Suprapubic skin (tissue), 4 donors: ENCODE results near the gene LTBP4. TPM values are rescaled to one million over a fixed set of nuclear protein-coding genes. Genes with fewer than 3 reads are reported as not detected.
"Not testable (repeated sequence)": the region's sequence is repeated elsewhere in the genome, so short reads cannot be mapped to it uniquely, and the experiment has no call there.

Source experiments
- DNase-seq, 2 donors: peaks; one replicate each; pipeline ENCODE4 v3.0.0-alpha.2; 2019; ENCODE audit warnings: low spot score in 2 of 2
- H3K27ac ChIP-seq: fragments of 200-600 bp; sonication (generic); one replicate; pipeline ENCODE4 v1.5.1; 2019
- H3K27me3 ChIP-seq: fragments of 200-600 bp; sonication (generic); one replicate; pipeline ENCODE4 v1.5.1; 2019
- H3K36me3 ChIP-seq: fragments of 200-600 bp; sonication (generic); one replicate; pipeline ENCODE4 v1.5.1; 2019
- H3K4me1 ChIP-seq: fragments of 200-600 bp; sonication (generic); one replicate; pipeline ENCODE4 v1.5.1; 2019
- H3K4me3 ChIP-seq: fragments of 200-600 bp; sonication (generic); one replicate; pipeline ENCODE4 v1.5.1; 2019; ENCODE audit warnings: mild to moderate bottlenecking
- H3K9me3 ChIP-seq: fragments of 200-600 bp; sonication (generic); one replicate; pipeline ENCODE4 v1.5.1; 2019
- CTCF ChIP-seq, 2 donors: fragments of 200-600 bp in 1 of 2; fragments of 450-650 bp in 1 of 2; sonication (generic) in 1 of 2; IDR thresholded peaks; one replicate each; pipeline ENCODE4 v1.5.1; 2016 to 2019; ENCODE audit warnings: antibody characterized with exemption in 2 of 2, mild to moderate bottlenecking in 1 of 2, moderate library complexity in 1 of 2
- EP300 ChIP-seq: sonication (generic); formaldehyde crosslinking; IDR thresholded peaks from one replicate; pipeline ENCODE4 v1.6.1; 2017; ENCODE audit warnings: antibody characterized with exemption
- POLR2A ChIP-seq, 2 donors: fragments of 450-650 bp; IDR thresholded peaks; one replicate each; pipeline ENCODE4 v1.6.1; 2017; ENCODE audit warnings: antibody characterized with exemption in 2 of 2, mild to moderate bottlenecking in 2 of 2, moderate library complexity in 2 of 2
- POLR2AphosphoS5 ChIP-seq, 3 donors: sonication (generic); formaldehyde crosslinking; IDR thresholded peaks; one replicate each; pipeline ENCODE4 v1.6.1; 2017; ENCODE audit warnings: antibody characterized with exemption in 3 of 3
- WGBS: methylation state at CpG from one replicate; pipeline ENCODE4 v1.1.5; 2018; 5-methylcytosine and 5-hydroxymethylcytosine counted together
- total RNA-seq, 4 donors: library from RNA; depleted of rRNA; stranded (reverse); fragments of >200 nt; gene quantifications; one replicate each; pipeline ENCODE4 v1.1.0, GENCODE V29; 2016

The LTBP4 gene
- total RNA-seq, 4 donors from 2014 or later, result 108 to 236 (median 121) TPM

DNA sequence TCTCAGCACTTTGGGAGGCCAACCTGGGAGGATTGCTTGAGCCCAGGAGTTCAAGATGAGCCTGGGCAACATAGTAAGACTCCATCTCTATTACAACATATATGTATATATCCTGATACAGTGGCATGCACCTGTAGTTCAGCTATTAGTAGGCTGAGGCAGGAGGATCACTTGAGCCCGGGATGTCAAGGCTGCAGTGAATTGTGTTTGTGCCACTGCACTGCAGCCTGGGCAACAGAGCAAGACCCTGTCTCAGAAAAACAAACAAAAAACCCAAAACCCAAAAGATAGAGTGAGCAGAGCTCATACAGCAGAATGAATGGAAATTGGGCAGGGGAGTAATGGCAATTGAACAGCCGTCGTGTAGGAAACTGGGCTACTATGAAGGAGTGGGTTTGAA, 41.8 kb upstream of the LTBP4 start:
- WGBS, result 85% methylated on average over 3 of the region's 3 CpGs
- TF ChIP-seq CTCF (IDR thresholded peaks at IDR 0.05), result no peak
- TF ChIP-seq POLR2AphosphoS5 (IDR thresholded peaks at IDR 0.05), result no peak
- no peak for TF ChIP-seq POLR2A (IDR thresholded peaks at IDR 0.05)
- TF ChIP-seq EP300, result no peak
- Histone ChIP-seq H3K4me1 (peaks cover under 1% of the 10 kb centered on the region), H3K4me3 (no peak overlapping the region), H3K27me3 (peaks cover 20% of the 10 kb centered on the region), H3K36me3 (no peaks in the 10 kb centered on the region), H3K27ac (no peak overlapping the region), H3K9me3 (no peaks in the 10 kb centered on the region)
- no peak for DNase-seq

GRCh38 chr19:40560092-40560507, 41.1 kb upstream of the LTBP4 start:
- no peaks in the 10 kb centered on the region for H3K36me3 ChIP-seq
- no peaks in the 10 kb centered on the region for H3K9me3 ChIP-seq
- H3K4me1 ChIP-seq, result no peaks in the 10 kb centered on the region
- no peak for TF ChIP-seq CTCF (IDR thresholded peaks at IDR 0.05)
- TF ChIP-seq POLR2AphosphoS5 (IDR thresholded peaks at IDR 0.05), result no peak
- no peak for TF ChIP-seq EP300
- TF ChIP-seq POLR2A (IDR thresholded peaks at IDR 0.05), result no peak
- no peak for DNase-seq
- WGBS, result 58% methylated on average over 16 of the region's 20 CpGs
- H3K27me3 ChIP-seq, result peaks cover 15% of the 10 kb centered on the region
- H3K4me3 ChIP-seq, result no peak overlapping the region
- H3K27ac ChIP-seq, result no peak overlapping the region

- Histone ChIP-seq H3K36me3 (no peaks in the 10 kb centered on the region), H3K4me1 (no peaks in the 10 kb centered on the region), H3K27me3 (peaks cover 24% of the 10 kb centered on the region), H3K4me3 (no peak overlapping the region), H3K9me3 (no peaks in the 10 kb centered on the region), H3K27ac (no peak overlapping the region)
- 75% methylated on average over 4 of the region's 4 CpGs for WGBS
- no peak for DNase-seq
- TF ChIP-seq EP300 (no peak), POLR2AphosphoS5 (IDR thresholded peaks at IDR 0.05) (no peak), POLR2A (IDR thresholded peaks at IDR 0.05) (no peak), CTCF (IDR thresholded peaks at IDR 0.05) (no peak)
These were observed 39.2 kb upstream of the LTBP4 start for GRCh38 chr19:40561947-40562346.

DNA sequence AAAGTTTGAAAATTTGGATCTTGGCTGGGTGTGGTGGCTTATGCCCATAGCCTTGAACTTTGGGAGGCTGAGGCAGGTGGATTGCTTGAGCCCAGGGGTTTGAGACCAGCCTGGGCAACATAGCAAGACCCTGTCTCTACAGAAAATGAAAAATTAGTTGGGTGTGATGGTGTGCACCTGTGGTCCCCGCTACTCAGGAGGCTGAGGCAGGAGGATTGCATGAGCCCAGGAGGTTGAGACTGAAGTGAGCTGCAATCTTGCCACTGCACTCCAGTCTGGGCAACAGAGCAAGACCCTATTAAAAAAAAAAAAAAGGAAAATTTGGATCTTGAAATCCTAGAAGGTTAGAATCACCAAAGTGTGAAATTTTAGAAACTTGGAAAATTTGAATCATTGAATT, 36.6 kb upstream of the LTBP4 start:
- DNase-seq, H3K9me3 ChIP-seq, H3K4me1 ChIP-seq, H3K4me3 ChIP-seq, H3K36me3 ChIP-seq, H3K27ac ChIP-seq: not testable (repeated sequence)
- peaks cover 39% of the 10 kb centered on the region for H3K27me3 ChIP-seq
- 80% methylated on average over 1 of the region's 1 CpG for WGBS

DNA sequence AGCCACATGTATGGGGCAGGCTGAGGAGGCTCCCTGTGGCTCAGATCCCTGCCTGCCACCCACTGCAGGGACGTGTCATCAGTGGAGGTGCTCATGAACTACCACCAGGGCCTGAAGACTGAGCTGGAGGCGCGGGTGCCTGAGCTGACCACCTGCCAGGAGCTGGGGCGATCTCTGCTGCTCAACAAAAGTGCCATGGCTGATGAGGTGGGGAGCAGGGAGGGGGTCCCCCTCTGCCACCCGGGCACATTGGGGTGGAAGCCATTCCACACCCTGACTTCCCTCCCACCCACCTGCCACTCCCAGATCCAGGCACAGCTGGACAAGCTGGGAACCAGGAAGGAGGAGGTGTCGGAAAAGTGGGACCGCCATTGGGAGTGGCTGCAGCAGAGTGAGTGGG, 35.8 kb upstream of the LTBP4 start:
- H3K9me3 ChIP-seq, result no peaks in the 10 kb centered on the region
- H3K36me3 ChIP-seq, result no peaks in the 10 kb centered on the region
- DNase-seq, result no peak
- no peak for TF ChIP-seq POLR2AphosphoS5 (IDR thresholded peaks at IDR 0.05)
- no peak for TF ChIP-seq CTCF (IDR thresholded peaks at IDR 0.05)
- no peak for TF ChIP-seq EP300
- TF ChIP-seq POLR2A (IDR thresholded peaks at IDR 0.05), result no peak
- peaks cover 18% of the 10 kb centered on the region for H3K4me1 ChIP-seq
- peaks cover 39% of the 10 kb centered on the region for H3K27me3 ChIP-seq
- WGBS, result 81% methylated on average over 6 of the region's 7 CpGs
- H3K27ac ChIP-seq, result no peak overlapping the region
- no peak overlapping the region for H3K4me3 ChIP-seq

DNA sequence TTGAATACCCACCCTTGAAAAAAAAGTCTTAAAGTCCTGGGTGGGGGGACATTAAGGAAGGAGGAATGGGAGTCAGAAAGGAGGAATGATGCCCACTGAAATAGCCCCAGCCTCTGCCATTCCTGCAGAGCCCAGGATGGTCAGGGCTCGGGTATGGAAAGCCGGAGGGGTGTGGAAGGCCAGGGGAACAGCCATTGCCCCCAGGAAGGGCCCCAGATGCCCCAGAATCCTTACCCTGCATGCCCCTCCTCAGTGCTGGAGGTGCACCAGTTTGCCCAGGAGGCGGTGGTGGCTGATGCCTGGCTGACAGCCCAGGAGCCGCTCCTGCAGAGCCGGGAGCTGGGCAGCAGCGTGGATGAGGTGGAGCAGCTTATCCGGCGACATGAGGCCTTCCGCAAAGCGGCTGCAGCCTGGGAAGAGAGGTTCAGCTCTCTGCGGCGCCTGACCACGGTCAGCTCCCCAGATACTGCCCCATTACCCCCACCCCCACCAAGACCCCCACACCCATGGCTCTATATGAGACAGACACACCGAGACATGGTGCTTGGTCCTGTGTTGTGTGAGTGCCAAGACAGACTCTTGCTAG, 35.2 kb upstream of the LTBP4 start:
- H3K9me3 ChIP-seq, result no peaks in the 10 kb centered on the region
- no peak overlapping the region for H3K27ac ChIP-seq
- no peak overlapping the region for H3K4me3 ChIP-seq
- DNase-seq, result no peak
- H3K27me3 ChIP-seq, result peaks cover 39% of the 10 kb centered on the region
- H3K36me3 ChIP-seq, result no peaks in the 10 kb centered on the region
- TF ChIP-seq POLR2A (IDR thresholded peaks at IDR 0.05) (no peak), POLR2AphosphoS5 (IDR thresholded peaks at IDR 0.05) (no peak), CTCF (IDR thresholded peaks at IDR 0.05) (no peak), EP300 (no peak)
- WGBS, result 80% methylated on average over 3 of the region's 14 CpGs
- peaks cover 21% of the 10 kb centered on the region for H3K4me1 ChIP-seq
